Measurements from ENCODE around the gene CHSY1.
"Not testable (repeated sequence)": the region's sequence is repeated elsewhere in the genome, so short reads cannot be mapped to it uniquely, and the experiment has no call there.

Gene CHSY1

DNA sequence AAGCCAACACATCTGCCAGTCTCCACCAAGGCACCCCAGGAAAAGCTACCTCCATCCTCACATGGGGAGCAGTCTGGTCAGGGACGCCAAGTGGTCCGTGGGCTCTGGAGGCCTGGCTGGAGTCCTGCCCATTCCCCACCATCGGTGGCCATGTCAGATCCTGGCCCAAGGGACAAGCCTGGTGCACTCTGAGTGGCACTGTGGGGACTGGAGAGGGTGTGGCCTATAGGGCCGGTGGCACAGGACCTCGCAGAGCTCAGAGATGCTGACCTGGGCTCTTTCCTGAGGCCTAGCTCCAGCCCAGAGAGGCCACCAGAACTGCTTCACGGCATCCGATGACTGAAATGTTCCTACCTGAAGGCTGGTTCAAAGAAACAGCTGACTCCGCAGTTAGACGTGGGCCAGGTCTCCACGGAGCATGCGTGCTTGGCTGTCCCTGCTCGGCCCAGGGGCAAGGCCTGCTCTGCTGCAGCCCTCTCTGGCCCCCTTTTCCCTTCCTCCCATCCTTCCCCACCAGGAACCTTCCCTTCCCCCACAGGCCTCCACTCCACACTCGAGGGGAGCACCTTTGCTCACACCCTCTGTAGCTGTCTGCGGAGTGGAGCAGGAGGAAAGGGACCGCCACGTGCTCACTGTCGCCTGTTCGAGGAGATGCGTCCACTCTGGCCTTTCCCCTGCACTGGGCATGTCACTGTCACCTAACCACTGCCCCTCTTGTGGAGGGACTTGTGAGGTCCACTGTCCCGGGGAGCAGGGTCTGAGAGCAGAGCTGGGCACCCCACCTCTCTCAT lies 119.3 kb downstream of the CHSY1 start:
- Histone ChIP-seq H3K4me1 (ENCODE audit: control insufficient read depth, insufficient read depth, low read length) (peaks cover 15% of the 10 kb centered on the region), H3K9me3 (replicated peaks; ENCODE audit: low read length) (peaks cover 7% of the 10 kb centered on the region)

GRCh38 chr15:101131489-101132389 lies 120.1 kb downstream of the CHSY1 start:
- no peak overlapping the region for H3K9ac ChIP-seq (ENCODE audit: low read depth, low read length)
- peaks cover 23% of the 10 kb centered on the region for H3K4me1 ChIP-seq (ENCODE audit: control insufficient read depth, insufficient read depth, low read length)
- no peaks in the 10 kb centered on the region for H3K36me3 ChIP-seq (ENCODE audit: insufficient read depth, low read length)
- H3K9me3 ChIP-seq (replicated peaks; ENCODE audit: low read length), result peaks cover 7% of the 10 kb centered on the region
- H3K27me3 ChIP-seq (ENCODE audit: control insufficient read depth, insufficient read depth, low read length), result no peaks in the 10 kb centered on the region
- H3K4me3 ChIP-seq (ENCODE audit: low read length), result no peak overlapping the region
- no peak overlapping the region for H3K4me2 ChIP-seq (ENCODE audit: low read length)

More for the DNA sequence above, 119.3 kb downstream of the CHSY1 start:
- no peak overlapping the region for H3K9ac ChIP-seq (ENCODE audit: low read depth, low read length)
- H3K4me3 ChIP-seq (ENCODE audit: low read length), result no peak overlapping the region
- no peaks in the 10 kb centered on the region for H3K36me3 ChIP-seq (ENCODE audit: insufficient read depth, low read length)
- H3K27me3 ChIP-seq (ENCODE audit: control insufficient read depth, insufficient read depth, low read length), result no peaks in the 10 kb centered on the region
- H3K4me2 ChIP-seq (ENCODE audit: low read length), result no peak overlapping the region

DNA sequence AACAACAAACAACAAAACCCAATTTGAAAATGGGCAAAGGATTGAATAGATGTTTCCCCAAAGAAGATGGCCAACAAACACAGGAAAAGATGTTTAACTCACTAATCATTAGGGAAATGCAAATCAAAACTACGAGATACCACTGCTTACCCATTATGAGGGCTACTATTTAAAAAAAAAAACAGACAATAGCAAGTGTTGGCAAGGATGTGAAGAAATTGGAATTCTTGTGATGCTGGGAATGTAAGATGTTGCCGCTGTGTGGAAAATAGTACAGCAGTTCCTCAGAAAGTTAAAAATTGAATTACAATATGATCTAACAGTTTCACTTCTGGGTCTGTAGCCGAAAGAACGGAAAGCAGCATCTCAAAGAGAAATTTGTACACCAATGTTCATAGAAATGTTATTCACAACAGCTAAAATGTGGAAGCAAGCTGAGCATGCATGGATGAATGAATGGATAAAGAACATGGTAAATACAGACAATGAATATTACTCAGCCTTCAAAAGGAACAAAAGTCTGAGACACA lies 121.9 kb downstream of the CHSY1 start:
- no peak overlapping the region for H3K9ac ChIP-seq (ENCODE audit: low read depth, low read length)
- no peak overlapping the region for H3K4me2 ChIP-seq (ENCODE audit: low read length)
- no peaks in the 10 kb centered on the region for H3K36me3 ChIP-seq (ENCODE audit: insufficient read depth, low read length)
- H3K4me3 ChIP-seq (ENCODE audit: low read length), result no peak overlapping the region
- H3K27me3 ChIP-seq (ENCODE audit: control insufficient read depth, insufficient read depth, low read length), result no peaks in the 10 kb centered on the region
- peaks cover 27% of the 10 kb centered on the region for H3K4me1 ChIP-seq (ENCODE audit: control insufficient read depth, insufficient read depth, low read length)
- H3K9me3 ChIP-seq (replicated peaks; ENCODE audit: low read length), result peaks cover 7% of the 10 kb centered on the region

DNA sequence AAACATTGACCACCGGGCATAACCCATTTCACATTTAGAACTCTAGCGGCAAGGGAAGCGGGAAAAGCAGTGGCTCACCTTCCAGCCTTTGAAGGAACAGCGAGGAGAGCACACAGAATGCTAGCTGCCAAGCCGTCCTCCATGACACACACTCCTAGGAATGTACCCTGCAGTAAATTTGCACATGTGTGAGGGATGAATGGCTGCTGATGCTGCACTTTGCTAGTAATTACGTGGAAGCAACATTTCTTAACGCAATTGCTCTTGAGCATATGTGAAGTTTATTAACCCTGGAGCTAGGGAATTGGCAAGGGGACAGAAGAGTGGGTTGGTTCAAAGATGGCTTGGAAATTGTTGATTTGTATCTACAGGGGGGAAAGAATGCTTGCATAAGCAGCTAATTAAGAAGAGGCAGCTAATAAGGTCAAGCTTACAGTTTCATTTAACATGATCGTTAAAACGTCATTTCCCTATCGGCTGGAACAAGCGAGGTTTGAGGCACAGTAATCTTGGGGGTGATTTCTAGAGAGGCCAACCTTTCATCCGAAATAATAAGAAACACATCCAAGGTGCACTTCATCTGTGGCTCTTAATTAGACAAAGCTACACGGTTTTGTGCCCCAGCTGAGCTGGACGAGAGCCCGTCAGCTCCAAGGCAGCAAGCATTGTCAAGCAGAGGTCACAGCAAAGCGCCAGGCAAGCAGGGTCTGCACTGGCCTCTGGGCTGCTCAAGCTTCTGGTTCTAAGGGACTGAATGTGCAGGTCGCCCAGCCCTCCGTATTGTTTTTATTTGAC lies 123.4 kb downstream of the CHSY1 start:
- Histone ChIP-seq H3K27me3 (ENCODE audit: control insufficient read depth, insufficient read depth, low read length) (no peaks in the 10 kb centered on the region), H3K4me1 (ENCODE audit: control insufficient read depth, insufficient read depth, low read length) (peaks cover 27% of the 10 kb centered on the region), H3K4me3 (ENCODE audit: low read length) (no peak overlapping the region), H3K9ac (ENCODE audit: low read depth, low read length) (peak overlapping the region; percentile 28), H3K9me3 (replicated peaks; ENCODE audit: low read length) (peaks cover 7% of the 10 kb centered on the region), H3K4me2 (ENCODE audit: low read length) (peak overlapping the region; percentile 67), H3K36me3 (ENCODE audit: insufficient read depth, low read length) (no peaks in the 10 kb centered on the region)

GRCh38 chr15:101127506-101128076 lies 124.3 kb downstream of the CHSY1 start:
- Histone ChIP-seq H3K9me3 (replicated peaks; ENCODE audit: low read length) (peaks cover 7% of the 10 kb centered on the region), H3K36me3 (ENCODE audit: insufficient read depth, low read length) (no peaks in the 10 kb centered on the region), H3K9ac (ENCODE audit: low read depth, low read length) (peak overlapping the region; percentile 82), H3K4me2 (ENCODE audit: low read length) (peak overlapping the region; percentile 67), H3K4me1 (ENCODE audit: control insufficient read depth, insufficient read depth, low read length) (peaks cover 27% of the 10 kb centered on the region), H3K4me3 (ENCODE audit: low read length) (peak overlapping the region; percentile 35), H3K27me3 (ENCODE audit: control insufficient read depth, insufficient read depth, low read length) (no peaks in the 10 kb centered on the region)

DNA sequence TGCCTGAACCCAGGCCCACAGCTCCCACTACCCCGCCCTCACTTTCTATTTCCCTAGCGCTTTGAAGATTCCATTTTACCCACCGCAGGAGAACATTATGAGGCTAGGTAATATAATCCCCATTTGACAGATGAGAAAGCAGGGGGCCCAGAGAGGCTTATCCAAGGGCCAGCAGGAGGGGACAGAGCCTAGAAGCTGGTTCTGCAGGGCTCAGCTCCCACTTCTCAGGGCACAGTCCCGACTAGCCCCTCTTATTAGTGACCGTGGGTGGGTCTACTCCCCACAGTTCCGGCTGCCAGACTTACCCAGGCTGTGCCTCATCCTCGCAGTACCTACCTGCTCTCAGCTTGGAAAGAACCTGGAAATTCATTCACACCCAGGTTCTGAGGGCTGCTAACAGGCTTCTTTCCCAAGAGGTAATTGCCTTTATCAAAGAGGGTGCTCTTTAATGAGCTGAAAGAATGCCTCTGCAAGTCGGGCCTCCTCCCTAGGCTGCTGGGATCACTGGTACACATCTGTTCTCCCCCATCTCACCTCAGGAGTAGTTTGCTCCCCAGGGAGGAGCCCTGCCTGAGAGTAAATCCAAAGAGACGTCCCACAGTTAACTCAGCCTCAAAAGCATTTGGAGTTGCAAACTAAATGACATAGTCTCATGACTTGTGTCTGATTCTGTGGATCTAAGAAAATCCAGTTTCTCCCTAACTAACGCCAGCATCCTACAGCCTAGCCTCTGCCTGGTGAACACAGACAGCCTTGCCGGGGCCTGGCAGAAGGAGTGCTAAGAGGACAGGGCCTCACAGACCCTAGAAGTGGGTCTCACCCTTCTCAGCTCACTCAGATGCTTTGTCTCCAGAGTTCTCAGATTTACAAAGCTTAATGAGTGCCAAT lies 125.0 kb downstream of the CHSY1 start:
- Histone ChIP-seq H3K4me1 (ENCODE audit: control insufficient read depth, insufficient read depth, low read length) (peaks cover 28% of the 10 kb centered on the region), H3K9ac (ENCODE audit: low read depth, low read length) (peak overlapping the region; percentile 82), H3K9me3 (replicated peaks; ENCODE audit: low read length) (peaks cover 7% of the 10 kb centered on the region), H3K27me3 (ENCODE audit: control insufficient read depth, insufficient read depth, low read length) (no peaks in the 10 kb centered on the region), H3K4me2 (ENCODE audit: low read length) (peak overlapping the region; percentile 67), H3K36me3 (ENCODE audit: insufficient read depth, low read length) (no peaks in the 10 kb centered on the region), H3K4me3 (ENCODE audit: low read length) (peak overlapping the region; percentile 35)

- peaks cover 37% of the 10 kb centered on the region for H3K4me1 ChIP-seq (ENCODE audit: control insufficient read depth, insufficient read depth, low read length)
- not testable (repeated sequence) for H3K9me3 ChIP-seq (replicated peaks; ENCODE audit: low read length)
Observed at GRCh38 chr15:101125881-101126428, 125.9 kb downstream of the CHSY1 start.

More at GRCh38 chr15:101125881-101126428, 125.9 kb downstream of the CHSY1 start:
- H3K4me3 ChIP-seq (ENCODE audit: low read length); H3K27me3 ChIP-seq (ENCODE audit: control insufficient read depth, insufficient read depth, low read length); H3K9ac ChIP-seq (ENCODE audit: low read depth, low read length); H3K36me3 ChIP-seq (ENCODE audit: insufficient read depth, low read length); H3K4me2 ChIP-seq (ENCODE audit: low read length): not testable (repeated sequence)
